SK-N-SH (cell line): ENCODE results near the gene SCARB2. TPM values are rescaled to one million over a fixed set of nuclear protein-coding genes. Genes with fewer than 3 reads are reported as not detected.

Experiments
- CTCF ChIA-PET: fragments of 300-600, 350-600 bp; formaldehyde crosslinking; extraction: SDS; loops from one replicate; lab custom pipeline; 2021; lab: Yijun Ruan, JAX
- POLR2A ChIA-PET: fragments of 350-600 bp; sonication (Branson Sonifier 250); formaldehyde crosslinking; extraction: SDS; loops from one replicate; lab custom pipeline; 2020; ENCODE audit warnings: antibody characterized with exemption, inconsistent platforms; lab: Yijun Ruan, JAX
- DNase-seq: peaks from one replicate; pipeline ENCODE4 v3.0.0; 2012
- H2AFZ ChIP-seq: fragments of 200-600 bp; sonication (generic); 2 replicates; pipeline ENCODE4 v1.8.1; 2016; ENCODE audit warnings: antibody characterized with exemption, mild to moderate bottlenecking, low read depth
- H3F3A ChIP-seq: fragments of 200-600 bp; sonication (generic); replicated peaks from 2 replicates; pipeline ENCODE3; 2016; ENCODE audit warnings: antibody characterized with exemption, mild to moderate bottlenecking; ENCODE audit not compliant: insufficient read depth
- H3K27ac ChIP-seq, 2 experiments: fragments of 200-500 bp in 1 of 2; fragments of 200-600 bp in 1 of 2; sonication (Bioruptor generic) in 1 of 2; sonication (generic), shearing (Covaris generic) in 1 of 2; 2 replicates each; pipeline versions ENCODE4 v1.5.1 to v1.6.1; 2014 to 2016; ENCODE audit warnings: low read depth in 2 of 2, inconsistent platforms in 1 of 2, low read length in 1 of 2, mild to moderate bottlenecking in 1 of 2, mixed read lengths in 1 of 2
- H3K27me3 ChIP-seq: fragments of 200-600 bp; sonication (generic), shearing (Covaris generic); 2 replicates; pipeline ENCODE4 v1.6.1; 2016; ENCODE audit warnings: mixed run types; ENCODE audit not compliant: insufficient read depth
- H3K36me3 ChIP-seq, 2 experiments: fragments of 200-500 bp in 1 of 2; fragments of 200-600 bp in 1 of 2; sonication (Bioruptor generic) in 1 of 2; sonication (generic) in 1 of 2; replicated peaks in 1 of 2; 2 replicates each; pipeline versions ENCODE3 to v1.5.1; 2014 to 2016; ENCODE audit warnings: low read length in 1 of 2, mild to moderate bottlenecking in 1 of 2; ENCODE audit not compliant: insufficient read depth in 2 of 2, control insufficient read depth in 1 of 2
- H3K4me1 ChIP-seq, 2 experiments: fragments of 200-500 bp in 1 of 2; fragments of 200-600 bp in 1 of 2; sonication (Bioruptor generic) in 1 of 2; sonication (generic), shearing (Covaris generic) in 1 of 2; 2 replicates each; pipeline versions ENCODE4 v1.5.1 to v1.6.1; 2014 to 2016; ENCODE audit warnings: low read depth in 1 of 2, low read length in 1 of 2, mixed run types in 1 of 2; ENCODE audit not compliant: insufficient read depth in 2 of 2, control insufficient read depth in 1 of 2
- H3K4me2 ChIP-seq: fragments of 200-600 bp; sonication (generic), shearing (Covaris generic); 2 replicates; pipeline ENCODE4 v1.6.1; 2017; ENCODE audit warnings: mixed run types
- H3K4me3 ChIP-seq, 2 experiments: fragments of 200-500 bp in 1 of 2; fragments of 200-600 bp in 1 of 2; sonication (Bioruptor generic) in 1 of 2; sonication (generic), shearing (Covaris generic) in 1 of 2; 2 replicates each; pipeline versions ENCODE4 v1.5.1 to v1.8.1; 2014 to 2016; ENCODE audit warnings: low read depth in 2 of 2, inconsistent platforms in 1 of 2, low read length in 1 of 2, mild to moderate bottlenecking in 1 of 2, mixed read lengths in 1 of 2, moderate library complexity in 1 of 2
- H3K79me2 ChIP-seq: fragments of 200-600 bp; sonication (generic); 2 replicates; pipeline ENCODE4 v1.8.1; 2017; ENCODE audit warnings: mild to moderate bottlenecking; ENCODE audit not compliant: insufficient read depth
- H3K9ac ChIP-seq: fragments of 200-600 bp; sonication (generic); 2 replicates; pipeline ENCODE4 v1.6.1; 2017; ENCODE audit warnings: mixed run types
- H3K9me2 ChIP-seq: fragments of 200-600 bp; sonication (generic); 2 replicates; pipeline ENCODE4 v1.6.1; 2017; ENCODE audit warnings: mixed run types
- H3K9me3 ChIP-seq: fragments of 200-600 bp; sonication (generic); 2 replicates; pipeline ENCODE4 v1.6.1; 2017; ENCODE audit warnings: mixed run types, mild to moderate bottlenecking, moderate library complexity
- H4K20me1 ChIP-seq: fragments of 200-600 bp; sonication (generic); 2 replicates; pipeline ENCODE4 v1.6.1; 2017; ENCODE audit warnings: mild to moderate bottlenecking, mixed run types; ENCODE audit not compliant: insufficient read depth
- CHD2 ChIP-seq: fragments of 150-350 bp; IDR thresholded peaks from 2 replicates; pipeline ENCODE4 v1.6.1; 2018; ENCODE audit warnings: low read length; ENCODE audit not compliant: partially characterized antibody
- ELF1 ChIP-seq: IDR thresholded peaks from 2 replicates; pipeline ENCODE4 v1.4.0; 2012
- EP300 ChIP-seq, 2 experiments: IDR thresholded peaks; 2 replicates each; pipeline versions ENCODE4 v1.4.0 to v1.6.1; 2012; ENCODE audit warnings: borderline replicate concordance in 1 of 2, low read depth in 1 of 2, low read length in 1 of 2
- FOXJ3 ChIP-seq: sonication (generic); formaldehyde crosslinking; IDR thresholded peaks from 2 replicates; pipeline ENCODE4 v1.5.1; 2020; ENCODE audit warnings: mild to moderate bottlenecking, missing genetic modification reagents
- GABPA ChIP-seq: IDR thresholded peaks from 2 replicates; pipeline ENCODE4 v1.4.0; 2012; ENCODE audit warnings: low read depth, mild to moderate bottlenecking
- GATA2 ChIP-seq: sonication (generic); formaldehyde crosslinking; IDR thresholded peaks from 2 replicates; pipeline ENCODE4 v1.5.0; 2020; ENCODE audit warnings: mild to moderate bottlenecking, missing genetic modification reagents
- MEF2A ChIP-seq: IDR thresholded peaks from 2 replicates; pipeline ENCODE4 v1.4.0; 2012; ENCODE audit warnings: low read depth, borderline replicate concordance
- NRF1 ChIP-seq: IDR thresholded peaks from 2 replicates; pipeline ENCODE4 v1.6.1; 2012; ENCODE audit warnings: low read depth, mild to moderate bottlenecking, low read length
- POLR2AphosphoS5 ChIP-seq: IDR thresholded peaks from 2 replicates; pipeline ENCODE4 v1.6.1; 2012; ENCODE audit warnings: low read depth, low read length
- RAD21 ChIP-seq: IDR thresholded peaks from 2 replicates; pipeline ENCODE4 v1.6.1; 2012; ENCODE audit warnings: mild to moderate bottlenecking, low read length
- RCOR1 ChIP-seq: fragments of 150-350 bp; IDR thresholded peaks from 2 replicates; pipeline ENCODE4 v1.6.1; 2017; ENCODE audit warnings: antibody characterized with exemption, low read length
- RFX5 ChIP-seq: IDR thresholded peaks from 2 replicates; pipeline ENCODE4 v1.6.1; 2012; ENCODE audit warnings: mild to moderate bottlenecking, improper control_type of control experiment, low read length
- RXRA ChIP-seq: IDR thresholded peaks from 2 replicates; pipeline ENCODE4 v1.4.0; 2012; ENCODE audit warnings: low read depth, mild to moderate bottlenecking, borderline replicate concordance
- SIN3A ChIP-seq: IDR thresholded peaks from 2 replicates; pipeline ENCODE4 v1.6.1; 2012; ENCODE audit warnings: low read depth, mild to moderate bottlenecking, low read length, moderate library complexity, borderline replicate concordance
- SMC3 ChIP-seq: IDR thresholded peaks from 2 replicates; pipeline ENCODE4 v1.6.1; 2012; ENCODE audit warnings: low read depth, low read length, improper control_type of control experiment
- TAF1 ChIP-seq: IDR thresholded peaks from 2 replicates; pipeline ENCODE4 v1.6.1; 2012; ENCODE audit warnings: low read depth, mild to moderate bottlenecking, low read length, moderate library complexity, borderline replicate concordance
- TEAD4 ChIP-seq: IDR thresholded peaks from 2 replicates; pipeline ENCODE4 v1.4.0; 2012; ENCODE audit warnings: mild to moderate bottlenecking, borderline replicate concordance; ENCODE audit not compliant: insufficient read depth
- polyA plus RNA-seq, 3 experiments: library from polyadenylated mRNA; depleted of rRNA; stranded (reverse); fragments of >200 nt; gene quantifications; 2 replicates each; pipeline ENCODE4 v1.2.3, GENCODE V29; 2012
- TF ChIP-seq, protein P1 (sequence below): IDR thresholded peaks from 2 replicates; pipeline ENCODE4 v1.6.1; 2012; ENCODE audit warnings: mild to moderate bottlenecking, low read depth, low read length, moderate library complexity
- TF ChIP-seq, protein P2 (sequence below): IDR thresholded peaks from 2 replicates; pipeline ENCODE4; 2012
- TF ChIP-seq, protein P3 (sequence below): fragments of 150-350 bp; IDR thresholded peaks from 2 replicates; pipeline ENCODE4 v1.6.1; 2017; ENCODE audit warnings: antibody characterized with exemption, low read length, low read depth, borderline replicate concordance

SCARB2 gene
- polyA plus RNA-seq, 1 of the 3 experiments (the other 2 are of a cell fraction), result 82.6 TPM

DNA sequence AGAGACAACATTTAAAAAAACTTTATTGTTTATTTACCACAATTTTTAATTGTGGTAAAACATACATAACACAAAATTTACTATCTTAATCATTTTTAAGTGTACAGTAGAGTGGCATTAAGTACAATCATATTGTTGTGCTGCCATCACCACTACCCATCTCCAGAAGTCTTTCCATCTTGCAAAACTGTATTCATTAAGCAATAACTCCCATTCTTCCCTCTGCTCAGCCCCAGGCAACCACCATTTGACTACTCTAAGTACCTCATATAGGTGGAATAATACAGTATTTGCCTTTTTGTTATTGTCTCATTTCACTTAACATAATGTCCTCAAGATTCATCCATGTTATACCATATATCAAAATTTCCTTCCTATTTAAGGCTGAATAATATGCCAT lies 25.1 kb upstream of the SCARB2 start:
- Histone ChIP-seq H3K4me3 (no peak overlapping the region), H3K27ac (no peak overlapping the region), H3K79me2 (peaks cover 3% of the 10 kb centered on the region)
- DNase-seq, result no peak
- TF ChIP-seq SIN3A (no peak), SMC3 (no peak), MEF2A (no peak), GATA2 (no peak), TAF1 (no peak), GABPA (no peak), RXRA (no peak), EP300 (IDR thresholded peaks at IDR 0.05; ENCODE audit: borderline replicate concordance in 1 of 2, low read depth in 1 of 2, low read length in 1 of 2) (no peak), POLR2AphosphoS5 (no peak), FOXJ3 (no peak), ELF1 (no peak), RCOR1 (no peak), CHD2 (no peak), NRF1 (no peak), TEAD4 (no peak), RFX5 (no peak), RAD21 (no peak)
- TF ChIP-seq, protein P1, sequence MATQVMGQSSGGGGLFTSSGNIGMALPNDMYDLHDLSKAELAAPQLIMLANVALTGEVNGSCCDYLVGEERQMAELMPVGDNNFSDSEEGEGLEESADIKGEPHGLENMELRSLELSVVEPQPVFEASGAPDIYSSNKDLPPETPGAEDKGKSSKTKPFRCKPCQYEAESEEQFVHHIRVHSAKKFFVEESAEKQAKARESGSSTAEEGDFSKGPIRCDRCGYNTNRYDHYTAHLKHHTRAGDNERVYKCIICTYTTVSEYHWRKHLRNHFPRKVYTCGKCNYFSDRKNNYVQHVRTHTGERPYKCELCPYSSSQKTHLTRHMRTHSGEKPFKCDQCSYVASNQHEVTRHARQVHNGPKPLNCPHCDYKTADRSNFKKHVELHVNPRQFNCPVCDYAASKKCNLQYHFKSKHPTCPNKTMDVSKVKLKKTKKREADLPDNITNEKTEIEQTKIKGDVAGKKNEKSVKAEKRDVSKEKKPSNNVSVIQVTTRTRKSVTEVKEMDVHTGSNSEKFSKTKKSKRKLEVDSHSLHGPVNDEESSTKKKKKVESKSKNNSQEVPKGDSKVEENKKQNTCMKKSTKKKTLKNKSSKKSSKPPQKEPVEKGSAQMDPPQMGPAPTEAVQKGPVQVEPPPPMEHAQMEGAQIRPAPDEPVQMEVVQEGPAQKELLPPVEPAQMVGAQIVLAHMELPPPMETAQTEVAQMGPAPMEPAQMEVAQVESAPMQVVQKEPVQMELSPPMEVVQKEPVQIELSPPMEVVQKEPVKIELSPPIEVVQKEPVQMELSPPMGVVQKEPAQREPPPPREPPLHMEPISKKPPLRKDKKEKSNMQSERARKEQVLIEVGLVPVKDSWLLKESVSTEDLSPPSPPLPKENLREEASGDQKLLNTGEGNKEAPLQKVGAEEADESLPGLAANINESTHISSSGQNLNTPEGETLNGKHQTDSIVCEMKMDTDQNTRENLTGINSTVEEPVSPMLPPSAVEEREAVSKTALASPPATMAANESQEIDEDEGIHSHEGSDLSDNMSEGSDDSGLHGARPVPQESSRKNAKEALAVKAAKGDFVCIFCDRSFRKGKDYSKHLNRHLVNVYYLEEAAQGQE, result no peak
- TF ChIP-seq, protein P2, sequence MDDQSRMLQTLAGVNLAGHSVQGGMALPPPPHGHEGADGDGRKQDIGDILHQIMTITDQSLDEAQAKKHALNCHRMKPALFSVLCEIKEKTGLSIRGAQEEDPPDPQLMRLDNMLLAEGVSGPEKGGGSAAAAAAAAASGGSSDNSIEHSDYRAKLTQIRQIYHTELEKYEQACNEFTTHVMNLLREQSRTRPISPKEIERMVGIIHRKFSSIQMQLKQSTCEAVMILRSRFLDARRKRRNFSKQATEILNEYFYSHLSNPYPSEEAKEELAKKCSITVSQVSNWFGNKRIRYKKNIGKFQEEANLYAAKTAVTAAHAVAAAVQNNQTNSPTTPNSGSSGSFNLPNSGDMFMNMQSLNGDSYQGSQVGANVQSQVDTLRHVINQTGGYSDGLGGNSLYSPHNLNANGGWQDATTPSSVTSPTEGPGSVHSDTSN, result no peak
- TF ChIP-seq, protein P3, sequence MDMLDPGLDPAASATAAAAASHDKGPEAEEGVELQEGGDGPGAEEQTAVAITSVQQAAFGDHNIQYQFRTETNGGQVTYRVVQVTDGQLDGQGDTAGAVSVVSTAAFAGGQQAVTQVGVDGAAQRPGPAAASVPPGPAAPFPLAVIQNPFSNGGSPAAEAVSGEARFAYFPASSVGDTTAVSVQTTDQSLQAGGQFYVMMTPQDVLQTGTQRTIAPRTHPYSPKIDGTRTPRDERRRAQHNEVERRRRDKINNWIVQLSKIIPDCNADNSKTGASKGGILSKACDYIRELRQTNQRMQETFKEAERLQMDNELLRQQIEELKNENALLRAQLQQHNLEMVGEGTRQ, result no peak
- TF ChIP-seq, all 33 proteins: peak for 0
- Histone ChIP-seq H3K9me3 (0 out of 2 replicates have a peak, but pooled peaks cover 3% of the 10 kb centered on the region), H3K27me3 (no peaks in the 10 kb centered on the region), H3K9ac (no peak overlapping the region), H3K36me3 (no peaks in the 10 kb centered on the region), H4K20me1 (no peaks in the 10 kb centered on the region), H3F3A (peaks cover 5% of the 10 kb centered on the region), H3K4me1 (peaks cover 0 to 4% of the 10 kb centered on the region in 2 experiments; a peak in 1 of 4 replicates), H2AFZ (no peak overlapping the region), H3K9me2 (no peaks in the 10 kb centered on the region), H3K4me2 (no peak overlapping the region)
- CTCF ChIA-PET, result interaction anchor here (0.8 kb wide), 1 partner anchor 59 kb away, joined by 3 read pairs; no protein-coding TSS in a partner anchor
- POLR2A ChIA-PET, result no interaction called here
